ENCODE results near the gene PCSK2.
"Not testable (repeated sequence)": the region's sequence is repeated elsewhere in the genome, so short reads cannot be mapped to it uniquely, and the experiment has no call there.

PCSK2 gene, protein sequence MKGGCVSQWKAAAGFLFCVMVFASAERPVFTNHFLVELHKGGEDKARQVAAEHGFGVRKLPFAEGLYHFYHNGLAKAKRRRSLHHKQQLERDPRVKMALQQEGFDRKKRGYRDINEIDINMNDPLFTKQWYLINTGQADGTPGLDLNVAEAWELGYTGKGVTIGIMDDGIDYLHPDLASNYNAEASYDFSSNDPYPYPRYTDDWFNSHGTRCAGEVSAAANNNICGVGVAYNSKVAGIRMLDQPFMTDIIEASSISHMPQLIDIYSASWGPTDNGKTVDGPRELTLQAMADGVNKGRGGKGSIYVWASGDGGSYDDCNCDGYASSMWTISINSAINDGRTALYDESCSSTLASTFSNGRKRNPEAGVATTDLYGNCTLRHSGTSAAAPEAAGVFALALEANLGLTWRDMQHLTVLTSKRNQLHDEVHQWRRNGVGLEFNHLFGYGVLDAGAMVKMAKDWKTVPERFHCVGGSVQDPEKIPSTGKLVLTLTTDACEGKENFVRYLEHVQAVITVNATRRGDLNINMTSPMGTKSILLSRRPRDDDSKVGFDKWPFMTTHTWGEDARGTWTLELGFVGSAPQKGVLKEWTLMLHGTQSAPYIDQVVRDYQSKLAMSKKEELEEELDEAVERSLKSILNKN

DNA sequence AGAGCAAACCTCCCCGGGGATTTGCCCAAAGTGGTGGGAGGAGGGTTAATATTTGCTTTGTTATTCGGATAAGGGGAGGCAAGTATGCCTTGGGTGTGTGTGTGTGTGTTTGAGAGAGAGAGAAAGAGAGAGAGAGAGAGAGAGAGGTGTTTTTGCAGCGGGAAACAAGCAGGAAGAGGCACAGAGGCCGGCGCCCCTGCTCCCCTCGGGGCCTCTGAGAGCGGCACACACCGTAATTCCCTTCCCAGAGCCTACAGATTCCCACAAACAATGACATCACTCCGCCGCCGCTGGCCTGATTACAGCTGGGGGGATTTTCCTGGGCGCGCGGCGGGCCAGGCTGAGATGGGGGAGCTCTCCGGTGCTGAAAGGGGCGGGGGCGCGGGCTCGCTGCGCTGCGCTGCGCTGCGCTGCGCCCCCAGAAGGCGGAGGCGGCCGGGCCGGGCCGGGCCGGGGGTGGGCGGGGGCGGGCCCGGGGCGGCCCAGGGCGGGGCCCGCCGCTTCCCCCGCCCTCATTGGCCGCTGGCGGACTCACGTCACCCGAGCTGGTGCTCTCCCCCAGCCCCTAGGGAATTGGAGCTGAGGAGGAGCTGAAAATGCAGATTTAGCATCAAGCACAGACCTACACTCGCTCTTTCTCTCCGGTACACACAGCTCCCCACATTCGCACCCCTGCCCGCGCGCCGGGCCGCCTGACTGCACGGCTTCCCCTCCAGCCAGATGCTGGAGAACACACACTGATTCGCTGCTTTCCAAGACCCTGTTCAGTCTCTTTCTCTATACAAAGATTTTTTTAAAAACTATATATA is at the start of gene PCSK2:
Gene PCSK2 (plus strand): TSS at position 631 of the 809 bp plus-strand sequence. CDS start 266 bp downstream, outside the sequence.
- no peak for DNase-seq (ENCODE audit: extremely low read depth in 1 of 2, low read depth in 1 of 2)

DNA sequence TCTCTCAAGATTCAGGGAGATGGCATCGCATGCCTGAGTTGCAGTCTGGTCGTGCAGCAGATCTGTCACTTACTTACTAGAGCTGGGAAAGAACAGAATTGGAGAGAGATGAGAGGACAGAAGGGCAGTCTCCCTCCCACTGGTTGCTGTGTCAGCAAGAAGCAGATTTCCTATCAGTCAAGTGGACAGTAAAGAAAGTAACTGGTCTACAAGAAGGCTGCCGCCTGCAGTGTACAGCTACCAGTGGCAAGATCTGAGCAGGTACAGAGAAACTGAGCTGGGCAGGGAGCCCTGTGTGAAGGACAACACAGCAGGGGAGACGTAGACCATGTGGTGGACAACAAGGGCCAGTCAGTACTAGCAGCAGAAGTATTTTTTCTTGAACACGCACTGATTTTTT is 49.5 kb upstream of the PCSK2 start:
- DNase-seq (ENCODE audit: extremely low read depth in 1 of 2, low read depth in 1 of 2): no peak

DNA sequence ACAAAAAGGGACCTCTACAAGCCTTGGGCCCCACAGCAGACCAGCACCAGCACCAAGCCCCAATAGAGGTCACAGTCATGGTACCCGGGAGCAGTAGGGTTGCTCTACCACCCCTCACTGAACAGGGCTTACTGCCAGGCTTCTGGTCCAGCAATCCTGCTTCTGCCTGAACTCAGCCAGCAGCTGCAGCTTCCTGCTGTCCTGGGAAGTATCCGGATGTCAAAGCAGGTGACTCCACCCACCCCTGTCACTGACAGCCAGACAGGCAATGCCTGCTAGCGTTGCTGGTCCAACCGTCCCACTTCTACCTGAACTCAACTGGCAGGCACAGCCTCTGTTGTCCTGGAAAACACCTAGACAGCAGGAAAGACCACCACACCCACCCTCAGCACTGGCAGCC is 47.0 kb upstream of the PCSK2 start:
- DNase-seq (ENCODE audit: extremely low read depth in 1 of 2, low read depth in 1 of 2): no peak

DNA sequence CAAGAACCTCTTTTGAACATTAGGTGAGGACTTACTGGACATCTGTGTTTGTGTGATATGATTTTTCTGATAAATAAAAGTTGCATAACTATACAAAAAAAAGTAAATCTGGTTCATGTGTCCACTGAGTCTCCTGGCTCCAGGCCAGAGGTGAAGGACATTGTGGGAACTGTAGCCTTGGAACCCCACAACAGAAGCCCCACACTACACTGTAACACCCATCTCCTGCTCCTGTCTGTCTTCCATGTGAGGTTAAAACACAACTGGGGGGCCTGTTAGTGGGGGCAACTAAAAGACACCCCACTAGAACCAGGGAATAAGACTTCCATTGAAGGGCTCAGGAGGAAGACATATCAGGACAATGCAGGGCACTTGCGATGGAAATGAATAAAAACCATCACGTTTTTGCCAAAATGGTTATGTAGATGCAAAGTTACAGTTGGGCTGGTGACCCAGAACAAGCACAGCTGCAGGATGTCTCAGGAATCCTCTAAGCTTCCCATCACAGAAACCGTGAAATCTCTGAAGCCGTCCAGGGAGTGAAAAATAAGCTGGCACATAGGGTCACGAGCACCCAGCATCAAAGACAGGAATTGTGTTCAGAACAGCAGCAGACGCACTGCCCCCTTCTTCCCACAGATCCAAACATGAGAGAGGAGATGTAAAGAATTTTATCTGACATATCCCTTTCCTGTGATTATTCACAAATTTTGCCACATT is 36.7 kb upstream of the PCSK2 start:
- DNase-seq (ENCODE audit: extremely low read depth in 1 of 2, low read depth in 1 of 2): no peak

DNA sequence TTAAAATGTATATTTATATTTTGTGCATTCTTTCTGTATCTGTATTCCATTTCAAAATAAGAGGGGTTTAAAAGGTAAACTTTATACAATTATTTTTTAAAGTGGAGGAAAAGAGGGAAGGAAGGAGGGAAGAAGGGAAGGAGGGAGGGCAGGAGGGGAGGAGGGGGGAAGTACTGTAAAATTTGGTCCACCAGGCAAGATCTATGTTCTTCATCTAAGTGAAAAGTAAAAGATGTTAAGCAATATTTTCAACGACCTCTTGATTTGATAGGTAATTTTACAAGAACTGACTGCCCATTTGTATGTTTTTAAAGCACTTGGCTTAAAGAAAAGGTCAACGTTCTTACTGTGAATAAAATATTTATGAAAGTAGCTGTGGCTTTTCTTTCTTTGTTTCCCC is 29.8 kb upstream of the PCSK2 start:
- no peak for DNase-seq (ENCODE audit: extremely low read depth in 1 of 2, low read depth in 1 of 2)

DNA sequence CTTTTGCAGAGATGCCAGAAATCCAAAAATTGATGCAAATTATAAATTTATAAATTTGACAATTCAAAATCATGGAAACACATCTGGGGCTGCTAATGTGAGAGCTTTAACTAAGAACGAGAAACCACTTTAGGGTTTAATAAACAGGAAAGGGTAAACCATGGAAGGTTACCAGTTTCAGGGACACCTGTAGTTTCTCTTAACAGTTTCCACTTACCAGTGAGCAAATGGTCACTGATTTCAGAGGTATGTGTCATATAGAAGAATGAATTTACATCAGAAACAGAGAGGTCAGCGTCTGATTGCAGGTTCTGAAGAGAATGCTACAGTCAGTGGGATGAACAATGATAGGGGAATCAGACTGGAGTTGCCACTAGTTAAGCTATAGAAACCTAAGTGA is 24.8 kb upstream of the PCSK2 start:
- DNase-seq (ENCODE audit: extremely low read depth in 1 of 2, low read depth in 1 of 2): no peak

DNA sequence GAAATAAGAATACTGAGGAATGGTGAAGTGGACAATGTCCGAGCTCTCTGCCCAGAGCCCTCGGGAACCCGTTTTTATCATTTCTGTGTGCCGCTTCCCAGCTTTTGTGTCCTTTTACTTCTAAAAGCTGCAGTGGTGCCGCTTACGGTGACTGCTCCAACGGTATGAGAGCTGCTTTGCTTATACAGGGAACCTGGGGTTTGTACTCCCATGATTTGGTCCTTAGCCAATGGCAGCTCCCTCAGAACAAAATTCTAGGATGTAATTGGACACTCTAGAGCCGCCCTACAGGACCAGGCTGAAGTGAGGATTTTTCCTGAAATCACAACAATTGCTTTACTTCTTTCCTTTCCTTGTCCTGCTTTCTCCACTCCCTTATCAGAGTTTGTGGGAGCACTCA is 24.2 kb upstream of the PCSK2 start:
- no peak for DNase-seq (ENCODE audit: extremely low read depth in 1 of 2, low read depth in 1 of 2)

DNA sequence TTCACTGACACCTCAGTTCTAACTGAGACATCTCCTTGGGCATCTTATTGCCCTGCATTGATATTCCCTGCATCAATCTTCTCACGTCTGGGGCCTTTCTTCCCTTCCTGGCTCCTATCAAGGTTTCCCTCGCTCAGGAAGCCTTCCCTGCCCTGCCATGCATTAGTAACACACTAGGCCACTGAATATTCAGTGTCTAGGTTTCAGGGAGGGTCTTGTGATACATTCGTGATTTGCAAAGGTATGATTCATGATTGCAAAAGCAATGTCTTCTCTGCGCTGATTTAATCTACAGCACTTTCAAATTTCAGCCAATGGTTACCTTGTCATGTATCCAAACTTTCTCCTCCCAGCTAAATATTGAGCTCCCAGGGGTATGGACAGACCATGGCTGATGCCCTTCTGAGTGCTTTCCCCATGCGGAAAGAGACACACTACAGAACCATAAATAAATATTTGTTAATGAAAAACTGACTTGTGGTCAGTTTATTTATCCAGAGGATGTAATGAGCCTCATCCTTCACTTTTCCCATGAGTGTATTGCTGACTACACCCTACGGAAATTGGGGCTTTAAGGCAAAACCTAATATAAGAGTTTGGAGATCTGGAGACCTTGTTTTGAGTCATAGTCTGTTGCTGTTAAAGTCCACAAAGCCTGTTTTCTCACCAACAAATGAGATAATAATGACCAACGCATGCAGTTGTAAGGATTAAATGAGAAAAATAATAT is 21.6 kb upstream of the PCSK2 start:
- DNase-seq (ENCODE audit: extremely low read depth in 1 of 2, low read depth in 1 of 2): no peak

DNA sequence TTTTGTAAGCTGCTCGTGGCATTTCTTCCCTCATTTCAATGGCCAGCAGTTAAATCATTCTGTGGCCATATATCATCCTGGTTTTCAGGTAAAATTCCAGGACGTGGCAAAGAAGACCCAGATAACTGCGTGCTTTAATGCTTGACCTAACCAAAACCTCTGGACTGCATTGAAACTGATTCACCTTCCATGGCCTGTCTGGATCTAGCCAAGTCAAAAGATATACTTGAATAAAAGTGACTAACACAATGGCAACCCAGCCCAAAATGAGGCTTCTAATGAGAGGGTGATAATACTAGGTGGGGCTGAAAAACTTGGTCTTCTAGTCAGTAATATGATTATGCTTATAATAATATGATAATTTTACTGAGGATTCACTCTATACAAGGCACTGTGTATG is 16.5 kb upstream of the PCSK2 start:
- DNase-seq (ENCODE audit: extremely low read depth in 1 of 2, low read depth in 1 of 2): no peak

DNA sequence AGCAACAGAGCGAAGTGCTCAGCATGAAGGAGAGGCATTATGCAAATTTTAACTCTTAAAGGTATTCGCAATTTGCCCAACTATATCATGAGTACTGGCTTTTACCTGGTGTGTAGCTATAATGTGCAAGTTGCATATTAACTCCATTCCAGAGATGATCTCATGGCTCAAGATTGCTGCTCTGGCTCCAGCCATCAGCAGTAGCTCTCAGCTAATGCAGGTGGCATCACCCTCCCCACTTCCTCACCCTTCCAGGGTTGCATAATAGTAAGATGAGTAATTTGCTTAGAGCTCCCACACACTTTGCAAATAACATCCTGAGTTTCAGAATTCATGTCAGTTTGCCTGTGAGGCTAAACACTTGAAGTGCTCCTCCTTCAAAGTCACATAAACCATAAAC is 15.9 kb upstream of the PCSK2 start:
- no peak for DNase-seq (ENCODE audit: extremely low read depth in 1 of 2, low read depth in 1 of 2)

DNA sequence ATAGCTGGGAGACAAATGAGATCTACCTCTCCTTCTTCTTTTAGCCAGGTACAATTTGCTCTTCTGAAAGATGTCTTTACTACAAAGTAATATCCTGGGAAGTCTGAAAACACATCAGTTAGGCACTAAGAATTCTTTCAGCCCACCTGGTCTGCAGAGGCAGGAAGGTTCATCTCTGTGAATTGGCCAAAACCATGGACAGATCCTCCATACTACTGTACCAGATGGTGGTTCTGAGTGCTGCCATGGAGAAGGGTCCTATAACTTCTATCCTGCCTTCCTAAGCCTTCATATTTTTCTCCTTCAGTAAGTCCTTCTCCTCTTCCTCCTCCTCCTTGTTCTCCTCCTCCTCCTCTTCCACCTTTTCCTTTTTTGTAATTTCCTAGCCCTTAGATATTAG is 11.7 kb upstream of the PCSK2 start:
- DNase-seq (ENCODE audit: extremely low read depth in 1 of 2, low read depth in 1 of 2): no peak

DNA sequence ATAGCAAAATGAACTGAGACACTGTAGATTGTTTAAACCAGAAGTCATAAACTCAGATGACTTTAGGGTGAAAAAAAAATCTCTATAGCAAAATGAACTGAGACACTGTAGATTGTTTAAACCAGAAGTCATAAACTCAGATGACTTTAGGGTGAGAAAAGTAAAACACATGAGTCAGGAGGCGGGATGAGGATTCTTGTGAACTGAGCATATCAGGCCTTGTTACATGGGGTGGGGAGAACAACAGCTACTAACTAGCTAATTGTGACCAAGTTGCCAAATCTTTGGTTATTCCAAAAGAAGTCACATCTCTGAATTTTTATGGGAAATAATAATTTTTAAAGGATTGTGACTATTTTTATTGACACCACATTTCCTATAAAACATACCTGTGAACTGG is 7.0 kb upstream of the PCSK2 start:
- DNase-seq (ENCODE audit: extremely low read depth in 1 of 2, low read depth in 1 of 2): not testable (repeated sequence)

DNA sequence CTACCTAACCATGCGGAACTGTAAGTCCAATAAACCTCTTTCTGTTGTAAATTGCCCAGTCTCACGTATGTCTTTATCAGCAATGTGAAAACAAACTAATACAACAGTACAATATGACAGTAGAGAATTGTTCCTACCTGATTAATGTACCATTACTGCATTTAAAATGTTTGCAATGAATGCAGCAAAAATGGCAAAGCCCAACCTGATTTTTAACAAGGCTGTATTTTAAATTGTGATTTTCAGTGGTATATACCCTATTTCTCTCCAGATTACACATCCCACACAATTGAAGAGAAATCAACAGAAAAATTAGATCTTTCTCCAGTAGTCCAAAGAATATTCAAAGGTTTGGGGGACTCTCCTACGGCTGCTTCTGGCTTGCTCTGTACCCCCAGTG is 3.3 kb upstream of the PCSK2 start:
- no peak for DNase-seq (ENCODE audit: extremely low read depth in 1 of 2, low read depth in 1 of 2)

DNA sequence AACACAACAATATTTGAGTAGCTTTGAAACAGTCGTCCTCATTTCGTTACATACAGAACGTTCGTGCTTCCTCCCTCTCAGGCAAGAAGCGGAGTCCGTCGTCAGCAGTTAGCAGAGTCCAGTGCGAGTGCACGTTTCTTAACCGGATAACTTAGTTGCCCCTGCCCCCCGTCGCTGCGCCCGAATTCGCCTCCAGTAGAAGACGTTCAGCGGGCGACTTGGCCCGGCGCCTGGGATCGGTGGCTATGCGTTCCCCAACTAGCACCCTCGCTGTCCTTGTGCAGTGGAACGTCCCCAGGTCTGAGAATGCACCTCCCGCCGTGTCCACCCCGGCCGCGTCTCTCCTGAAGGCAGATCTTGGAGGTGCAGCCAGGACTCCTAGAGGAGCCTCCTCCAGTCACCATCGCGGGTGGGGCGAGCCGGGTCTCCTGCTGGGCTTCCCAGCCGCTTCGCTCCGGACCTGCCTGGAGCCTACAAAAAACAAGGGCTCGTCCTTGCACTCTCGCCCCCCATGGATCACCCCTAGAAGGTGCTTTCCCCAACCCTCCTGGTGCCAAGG is 910 bp upstream of the PCSK2 start:
- no peak for DNase-seq (ENCODE audit: extremely low read depth in 1 of 2, low read depth in 1 of 2)

DNA sequence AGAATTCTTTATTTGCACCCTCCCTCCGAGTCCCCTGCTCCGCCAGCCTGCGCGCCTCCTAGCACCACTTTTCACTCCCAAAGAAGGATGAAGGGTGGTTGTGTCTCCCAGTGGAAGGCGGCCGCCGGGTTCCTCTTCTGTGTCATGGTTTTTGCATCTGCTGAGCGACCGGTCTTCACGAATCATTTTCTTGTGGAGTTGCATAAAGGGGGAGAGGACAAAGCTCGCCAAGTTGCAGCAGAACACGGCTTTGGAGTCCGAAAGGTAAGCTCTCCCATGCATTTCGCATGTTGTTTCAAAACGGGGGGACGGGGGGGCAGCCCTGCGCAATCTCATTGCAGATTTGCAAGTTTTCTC is 357 bp downstream of the PCSK2 start:
- DNase-seq (ENCODE audit: extremely low read depth in 1 of 2, low read depth in 1 of 2): no peak

DNA sequence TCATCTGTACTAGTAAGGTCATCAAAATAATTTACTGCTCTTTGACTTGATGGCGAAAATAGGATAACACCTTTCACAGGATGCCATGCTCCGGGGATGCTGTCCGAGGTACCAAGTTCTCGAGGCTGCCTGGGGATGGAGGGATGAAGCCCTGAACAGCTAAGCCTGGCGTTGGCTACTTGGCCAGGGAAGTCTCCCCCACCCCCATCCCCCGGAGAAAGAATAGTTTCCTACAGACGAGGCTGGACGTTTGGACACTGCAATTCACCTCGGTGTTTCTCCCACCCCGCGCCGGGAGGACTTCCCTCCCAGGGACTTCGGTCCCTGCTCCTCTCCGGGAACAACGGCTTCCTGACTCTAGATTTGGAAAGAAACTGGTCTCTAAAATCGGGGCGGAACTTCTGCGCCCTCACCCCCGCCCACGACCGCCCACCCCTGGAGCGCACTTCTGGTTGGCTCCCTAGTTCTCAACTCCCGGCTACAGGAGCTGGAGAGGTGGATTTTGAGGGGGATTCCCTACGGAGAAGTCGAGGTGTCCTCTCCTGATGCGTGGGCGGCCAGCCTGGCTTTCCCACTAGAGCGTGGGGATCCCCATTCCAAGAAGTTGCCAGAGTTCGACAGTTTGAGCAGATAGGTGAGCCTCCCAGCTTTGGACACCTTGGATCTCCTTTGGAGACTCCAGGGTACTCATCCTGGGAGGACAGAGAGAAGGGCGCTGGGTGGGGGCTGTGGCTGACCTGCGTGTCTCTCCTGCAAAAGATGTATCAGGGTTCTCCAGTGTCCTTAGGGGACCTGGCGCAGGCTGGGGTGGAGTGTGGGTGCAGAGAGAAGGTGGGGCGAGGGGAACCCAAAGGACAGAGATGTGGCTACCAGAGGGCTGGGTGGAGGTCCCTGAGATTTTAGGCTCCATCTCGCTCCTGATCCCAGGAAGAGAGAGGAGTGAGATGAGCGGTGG is 1.1 kb downstream of the PCSK2 start:
- DNase-seq (ENCODE audit: extremely low read depth in 1 of 2, low read depth in 1 of 2): no peak

DNA sequence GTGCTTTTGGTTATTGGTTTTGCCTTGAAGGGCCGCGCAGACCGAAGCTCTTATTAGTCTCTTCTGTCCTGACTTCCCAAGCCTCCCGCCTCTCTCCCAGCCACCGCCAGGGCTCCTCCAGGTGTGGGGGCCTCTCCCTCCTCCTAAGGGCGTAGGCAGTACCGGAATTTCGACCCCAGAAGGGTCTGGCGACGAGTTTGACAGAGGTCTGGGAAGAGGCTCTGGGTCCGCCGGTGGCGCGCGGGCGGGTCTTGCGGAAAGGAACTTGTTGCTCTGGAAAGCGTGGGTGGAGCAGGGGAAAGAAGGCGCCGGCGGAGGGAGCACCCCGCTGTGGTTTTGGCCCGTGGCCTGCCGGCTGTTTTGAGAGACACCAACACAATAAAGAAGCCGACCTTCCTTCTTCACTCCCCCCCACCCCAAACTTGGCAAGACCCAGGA is 1.8 kb downstream of the PCSK2 start:
- DNase-seq (ENCODE audit: extremely low read depth in 1 of 2, low read depth in 1 of 2): no peak

DNA sequence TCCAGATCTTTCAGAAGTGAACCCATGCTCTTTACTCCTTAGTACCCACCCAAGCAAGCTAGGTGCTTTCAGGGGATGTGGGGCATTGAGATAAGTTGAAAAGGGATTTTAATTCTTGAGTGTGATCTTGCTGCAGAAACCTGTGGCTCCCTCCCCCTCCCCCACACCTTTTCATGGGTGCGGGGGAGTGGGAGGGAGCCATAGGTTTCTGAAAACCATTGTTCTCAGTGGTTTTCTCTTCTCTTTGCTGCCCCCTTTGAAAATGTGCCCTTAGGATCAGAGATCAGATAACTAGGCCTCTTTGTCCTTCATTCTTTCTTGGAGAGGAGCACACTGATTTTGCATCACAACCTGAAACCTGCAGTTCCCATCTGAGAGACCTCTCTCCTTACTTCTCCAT is 2.4 kb downstream of the PCSK2 start:
- no peak for DNase-seq (ENCODE audit: extremely low read depth in 1 of 2, low read depth in 1 of 2)

DNA sequence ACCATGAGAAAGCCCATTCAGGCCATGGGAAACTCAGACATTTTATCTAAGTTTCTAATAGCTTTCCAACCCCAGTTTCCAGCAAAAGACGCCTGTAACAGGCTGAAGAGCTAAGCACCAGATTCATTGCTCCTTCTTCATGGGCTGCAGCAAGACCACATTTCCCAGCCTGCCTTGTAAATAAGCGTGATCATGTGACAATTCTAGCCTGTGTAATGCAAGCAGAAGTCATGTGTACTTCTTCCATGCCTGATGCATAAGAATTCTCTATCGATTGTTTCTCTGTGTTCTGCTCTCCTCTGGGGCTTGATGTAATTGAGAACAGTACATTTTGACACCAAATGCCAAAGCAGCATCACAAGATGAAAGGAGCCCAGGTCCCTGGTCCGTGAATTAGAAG is 6.8 kb downstream of the PCSK2 start:
- DNase-seq (ENCODE audit: extremely low read depth in 1 of 2, low read depth in 1 of 2): no peak

Data from stimulated activated CD8-positive, alpha-beta memory T cell treated with anti-CD3 and anti-CD28 coated beads, Interleukin-7, amount 100 ng/mL, for 48 hours (primary cell).